Measurements from ENCODE around the gene TASP1.

- no peak for TF ChIP-seq POLR2A (IDR thresholded peaks at IDR 0.05; ENCODE audit: low read length)
- TF ChIP-seq GATA1 (IDR thresholded peaks at IDR 0.05; ENCODE audit: low read depth, low read length), result no peak
Observed at GRCh38 chr20:13341737-13342393, 296.9 kb downstream of the TASP1 start.

Measured in erythroblast (primary cell).